ENCODE measurements around the gene GLI3.

The GLI3 gene

GRCh38 chr7:42022791-42023190 lies 214.2 kb downstream of the GLI3 start:
- no peak for DNase-seq

DNA sequence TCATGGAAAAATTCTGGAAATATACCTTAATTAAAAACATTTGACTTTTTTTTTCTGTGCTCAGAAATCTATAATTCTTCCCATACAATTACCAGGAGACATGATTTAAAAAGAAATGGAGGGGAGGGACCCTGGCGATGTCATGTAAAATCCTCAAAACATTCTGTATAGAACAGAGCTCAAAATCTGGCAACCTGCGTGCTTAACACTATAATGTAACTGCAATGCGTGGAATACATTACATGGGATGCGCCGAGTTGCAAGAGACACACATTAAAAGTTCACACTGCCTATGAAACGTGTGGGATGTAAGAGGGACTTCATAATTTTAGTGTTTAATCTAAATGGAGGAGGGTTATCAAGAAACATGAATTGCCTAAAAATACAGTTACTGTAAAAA lies 215.0 kb downstream of the GLI3 start:
- DNase-seq = no peak

GRCh38 chr7:42021631-42022030 lies 215.4 kb downstream of the GLI3 start:
- no peak for DNase-seq

DNA sequence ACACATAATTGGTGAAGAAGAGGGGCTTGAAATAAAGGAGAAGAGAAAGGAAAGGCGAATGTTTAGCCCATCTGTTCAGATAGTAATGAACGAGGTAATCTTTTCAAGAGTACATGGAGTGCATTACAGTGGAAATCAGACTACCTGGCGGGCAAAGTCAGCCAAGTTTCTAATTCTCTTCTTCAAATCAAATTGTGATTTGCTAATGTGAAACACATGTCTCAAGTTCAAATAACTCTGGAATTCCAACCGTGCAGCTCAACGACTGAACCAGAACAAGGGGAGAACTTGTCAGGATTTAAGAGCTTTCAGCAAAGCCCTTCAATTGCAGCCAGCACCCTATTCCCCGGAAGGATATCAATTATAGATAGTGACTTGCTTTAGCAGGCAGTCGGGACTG lies 216.9 kb downstream of the GLI3 start:
- DNase-seq = no peak

DNA sequence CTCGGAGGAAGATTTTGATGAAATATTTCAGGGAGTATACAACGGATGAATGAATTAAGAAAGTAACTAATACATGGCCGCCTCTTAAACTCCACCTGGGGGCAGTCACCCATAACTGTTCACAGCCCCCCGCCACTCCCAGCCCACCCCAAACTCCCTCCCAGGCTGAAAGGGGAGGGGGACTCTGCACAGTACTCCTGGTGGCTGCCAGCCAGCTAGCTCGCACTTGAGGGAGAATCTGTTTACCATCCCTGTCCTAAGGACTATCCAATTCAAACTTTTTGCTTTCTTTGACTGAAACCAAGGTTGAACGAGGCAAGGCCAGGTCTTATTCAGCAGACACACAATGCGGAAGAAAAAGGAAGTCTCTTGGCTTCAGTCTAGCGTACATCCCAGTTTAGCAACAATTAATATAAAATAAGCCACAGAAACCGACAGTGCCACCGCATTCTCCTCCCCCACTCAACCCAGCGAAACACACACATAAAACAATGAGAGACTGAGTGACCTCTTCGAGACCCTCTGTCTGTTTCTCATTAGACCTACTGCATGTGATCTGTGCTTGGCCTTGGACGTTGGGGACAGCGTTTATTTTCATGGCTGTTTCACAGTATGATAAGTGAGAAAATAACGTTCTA lies 219.5 kb downstream of the GLI3 start:
- peak; percentile 7 for DNase-seq

DNA sequence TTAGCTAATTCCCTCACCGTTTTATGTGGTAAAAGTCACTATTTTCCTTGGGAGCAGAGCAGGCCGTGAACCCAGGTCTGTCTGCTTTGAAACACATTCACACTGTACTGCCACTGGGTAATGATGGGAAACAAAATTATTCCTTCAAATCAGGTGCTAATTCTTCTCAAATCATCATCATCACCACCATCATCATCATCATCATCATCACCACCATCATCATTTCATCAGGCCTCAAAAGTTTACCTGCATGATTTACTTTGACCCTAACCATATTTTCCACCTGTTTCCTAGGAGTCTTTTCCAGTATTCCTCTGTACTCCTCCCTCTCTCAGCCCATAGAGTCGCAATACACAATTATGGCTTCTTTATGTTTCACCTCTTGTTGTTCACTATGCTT lies 220.5 kb downstream of the GLI3 start:
- no peak for DNase-seq

GRCh38 chr7:42014625-42015618 lies 222.1 kb downstream of the GLI3 start:
- peak; percentile 79 for DNase-seq

DNA sequence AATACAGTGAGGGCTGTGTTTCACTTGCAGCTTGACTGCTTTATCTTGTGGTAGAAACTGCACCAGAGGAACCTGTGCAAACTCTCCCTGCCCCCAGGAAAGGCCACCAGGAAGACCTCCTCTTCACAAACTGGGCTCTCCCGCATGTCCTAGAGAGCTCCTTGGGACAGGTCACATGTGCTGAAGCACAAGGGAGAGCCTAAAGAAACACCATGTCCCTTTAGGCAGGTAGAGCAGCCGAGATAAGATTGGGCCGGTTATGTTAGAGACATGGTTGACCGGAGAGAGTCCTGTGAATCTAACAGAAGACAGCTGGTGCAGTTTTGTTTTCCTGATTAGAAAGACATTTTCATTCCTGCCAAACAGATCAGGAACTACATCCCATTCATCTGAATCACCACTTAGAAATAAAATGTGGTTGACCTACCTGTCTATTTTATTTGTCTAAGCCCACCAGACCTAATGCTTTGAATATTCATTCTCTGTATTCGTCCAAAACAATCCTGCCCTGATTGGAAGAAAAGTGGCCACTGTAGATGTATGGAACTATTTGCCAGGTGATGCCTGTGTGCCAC lies 224.1 kb downstream of the GLI3 start:
- peak; percentile 30 for DNase-seq

- DNase-seq = no peak
Measured at GRCh38 chr7:42012313-42012712, 224.7 kb downstream of the GLI3 start.

GRCh38 chr7:42011846-42012245 lies 225.2 kb downstream of the GLI3 start:
- DNase-seq = no peak

DNA sequence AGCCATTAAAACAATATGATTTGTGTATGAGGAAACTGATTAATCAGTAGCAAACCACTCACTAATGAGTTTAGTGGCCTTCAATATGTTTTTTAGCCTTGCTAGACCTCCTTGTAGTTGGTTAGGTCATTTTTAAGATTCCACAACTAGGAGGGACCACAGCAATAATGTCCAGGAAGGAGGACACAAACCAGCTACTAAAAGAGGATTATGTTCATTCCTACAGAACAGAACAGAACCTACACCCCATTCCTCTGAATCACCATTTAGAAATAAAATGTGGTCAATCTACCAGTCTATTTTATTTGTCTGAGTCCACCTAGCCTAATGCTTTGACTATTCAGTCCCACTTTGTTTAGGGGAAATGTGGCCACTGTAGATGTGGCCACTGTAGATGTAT lies 226.3 kb downstream of the GLI3 start:
- DNase-seq = no peak

GRCh38 chr7:42006801-42007513 lies 230.1 kb downstream of the GLI3 start:
- no peak for DNase-seq

- no peak for DNase-seq
Measured at GRCh38 chr7:42002654-42003053, 234.4 kb downstream of the GLI3 start.

DNA sequence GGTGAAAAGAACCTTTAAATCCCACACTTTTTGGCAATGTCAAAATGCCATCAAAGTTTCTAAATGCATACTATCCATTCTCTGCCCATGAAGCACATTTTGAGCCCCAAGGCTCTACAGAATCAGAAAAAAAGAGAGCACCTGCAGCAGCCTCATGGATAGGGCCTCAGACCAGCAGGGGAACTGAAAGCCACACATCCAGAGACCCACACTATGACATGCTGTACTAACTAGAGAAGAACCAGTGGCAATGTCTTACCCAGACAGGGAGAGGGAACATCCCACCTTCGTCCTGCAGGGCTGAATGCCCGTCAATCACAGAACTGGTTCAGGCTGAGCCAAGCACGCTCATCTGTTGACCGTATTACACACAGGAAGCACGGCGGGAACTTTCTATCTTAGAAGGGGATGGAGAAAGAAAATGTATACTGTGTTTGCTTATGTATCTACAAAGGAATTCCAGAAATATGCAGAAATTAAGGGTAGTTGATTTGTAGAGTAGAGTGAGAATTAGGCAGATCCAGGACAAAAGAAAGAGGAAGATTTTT lies 237.2 kb downstream of the GLI3 start:
- no peak for DNase-seq

DNA sequence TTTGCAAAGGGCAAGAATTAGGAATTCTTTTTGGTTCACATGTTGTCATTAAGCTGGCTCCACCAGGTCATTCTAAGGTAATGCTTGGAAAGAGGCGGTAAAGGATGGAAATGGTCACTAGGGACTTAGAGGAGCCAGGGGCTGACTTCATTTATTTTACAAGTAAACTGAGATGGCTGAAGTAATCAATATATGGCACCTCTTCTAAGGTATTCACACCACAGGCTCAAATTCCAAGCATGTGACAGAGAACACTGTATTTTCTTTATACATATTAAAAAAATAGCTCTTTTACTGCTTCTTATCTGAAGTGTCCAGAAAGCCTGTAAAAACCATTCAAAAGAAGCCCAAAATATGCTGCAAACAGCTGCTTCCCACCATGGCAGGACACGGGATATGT lies 239.0 kb downstream of the GLI3 start:
- no peak for DNase-seq

DNA sequence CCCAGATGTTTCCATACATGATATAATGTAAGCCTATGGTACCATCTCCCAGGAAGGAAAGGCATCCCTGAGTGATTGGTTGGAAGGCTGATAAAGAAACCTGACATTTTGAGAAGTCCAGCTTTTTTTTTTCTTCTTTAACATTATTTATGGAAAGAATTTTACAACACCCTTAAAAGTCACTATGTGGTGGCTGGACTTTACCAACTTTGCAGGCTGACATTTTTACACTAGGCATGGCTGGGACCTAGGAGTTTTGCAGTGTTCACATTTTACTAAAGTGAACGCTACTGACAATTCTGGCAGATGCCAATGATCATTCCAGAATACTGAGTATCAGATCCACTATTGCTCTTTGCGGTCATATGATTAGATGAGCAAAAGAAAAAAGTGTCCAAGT lies 239.9 kb downstream of the GLI3 start:
- DNase-seq = no peak

GRCh38 chr7:41996381-41997035 lies 240.5 kb downstream of the GLI3 start:
- DNase-seq = no peak

DNA sequence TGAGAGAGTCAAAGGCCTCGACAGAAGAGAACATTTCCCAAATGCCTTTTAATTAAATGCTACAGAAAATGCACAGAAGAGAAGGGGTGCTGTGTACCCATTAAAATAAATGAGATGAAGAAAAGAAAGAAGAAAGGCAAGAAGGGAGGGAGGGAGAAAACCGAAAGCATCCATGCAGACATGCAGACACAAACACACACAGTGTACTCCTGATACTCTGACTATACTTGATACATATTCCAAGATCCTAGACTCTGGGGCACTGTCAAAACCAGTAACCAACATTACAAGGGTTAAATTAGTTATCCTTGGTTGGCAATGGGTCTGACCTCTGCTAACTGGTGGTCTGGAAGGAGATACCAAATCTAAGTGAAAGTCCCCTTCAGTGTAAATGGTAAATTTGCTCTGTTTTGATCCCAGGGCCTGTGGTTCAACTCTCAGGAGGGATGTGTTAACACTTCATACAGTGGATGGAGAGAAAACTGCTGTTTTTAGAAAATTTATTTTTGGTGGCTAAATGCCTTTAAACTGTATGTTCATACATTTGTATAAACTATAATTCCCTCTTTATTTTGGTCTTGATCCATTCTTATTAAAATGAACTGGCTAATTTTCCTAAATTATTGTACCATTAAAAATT lies 241.3 kb downstream of the GLI3 start:
- DNase-seq = no peak

DNA sequence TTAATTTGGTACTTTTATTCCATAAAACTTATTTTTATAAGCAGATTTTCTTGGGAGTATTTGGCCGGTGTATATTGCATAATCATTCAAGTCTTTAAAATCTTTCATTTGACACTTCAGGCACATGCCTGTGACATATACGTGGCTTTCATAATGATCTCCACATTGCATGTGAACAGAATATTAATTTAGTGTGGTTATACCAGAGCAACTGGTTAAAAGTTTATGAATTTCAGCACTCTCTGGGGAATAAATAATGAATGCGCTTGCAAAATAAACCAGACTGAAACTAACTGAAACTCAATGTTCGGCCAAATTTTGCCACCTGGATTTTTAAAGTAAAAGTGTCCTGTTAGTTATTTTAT lies 242.3 kb downstream of the GLI3 start:
- no peak for DNase-seq

GRCh38 chr7:41994036-41994745 lies 242.8 kb downstream of the GLI3 start:
- DNase-seq = no peak

Measured in hematopoietic multipotent progenitor cell treated with erythropoietin and hydrocortisone succinate and interleukin-3 and kit ligand, for 6 days (in vitro differentiated cells).